K562 (cell line): ENCODE results near the gene ENOX2. TPM values are rescaled to one million over a fixed set of nuclear protein-coding genes. Genes with fewer than 3 reads are reported as not detected.

ENCODE experiments used
- ATAC-seq: fragments of 200-7000 bp; cut with Tn5 transposase; 3 replicates; pipeline ENCODE4 v1.9.1; 2020; ENCODE audit warnings: moderate library complexity
- BruUV-seq: library from RNA; stranded (reverse); fragments of 400-500 nt; replicated peaks from 2 replicates; lab custom pipeline; 2021; lab: Mats Ljungman, UMichigan
- CTCF ChIA-PET: fragments of 300-600 bp; formaldehyde crosslinking; extraction: SDS; loops from one replicate; lab custom pipeline; 2021; ENCODE audit warnings: low intra/inter-chr PET ratio; lab: Yijun Ruan, JAX
- POLR2A ChIA-PET: fragments of 300-600, 350-650 bp; sonication (Branson Sonifier 250); formaldehyde crosslinking; extraction: SDS; loops from one replicate; lab custom pipeline; 2021; ENCODE audit warnings: antibody characterized with exemption, inconsistent platforms; lab: Yijun Ruan, JAX
- DNase-seq, 4 experiments: peaks; one replicate each; pipeline versions ENCODE4 v3.0.0 to v3.0.0-alpha.2; 2011 to 2018; ENCODE audit warnings: low spot score in 3 of 4, mixed read lengths in 3 of 4; ENCODE audit errors: extremely low read depth in 1 of 4
- FAIRE-seq: peaks from 2 replicates; lab custom pipeline; 2011; peaks lifted over from hg19 to GRCh38; lab: Jason Lieb, UNC
- H2AFZ ChIP-seq: 2 replicates; pipeline ENCODE4 v1.6.0; 2011; ENCODE audit warnings: low read depth, low read length, control low read depth, inconsistent platforms
- H3K27ac ChIP-seq: fragments of 200-600 bp; 3 replicates; pipeline ENCODE4 v1.8.0; 2011; ENCODE audit warnings: low read depth, mild to moderate bottlenecking, control low read depth, inconsistent platforms, low read length, moderate library complexity, mixed read lengths; ENCODE audit errors: extremely low read depth
- H3K27me3 ChIP-seq, 2 experiments: fragments of 300-600 bp in 1 of 2; 2 replicates in 1 of 2; 3 replicates in 1 of 2; pipeline versions ENCODE4 v1.6.0 to v1.8.0; 2011; ENCODE audit warnings: inconsistent platforms in 2 of 2, low read length in 2 of 2, mild to moderate bottlenecking in 1 of 2, mixed read lengths in 1 of 2, moderate library complexity in 1 of 2; ENCODE audit not compliant: control insufficient read depth in 2 of 2, insufficient read depth in 2 of 2
- H3K36me3 ChIP-seq: fragments of 300-600 bp; 3 replicates; pipeline ENCODE4 v1.8.0; 2011; ENCODE audit warnings: mild to moderate bottlenecking, low read length, inconsistent platforms; ENCODE audit not compliant: control insufficient read depth, insufficient read depth
- H3K4me1 ChIP-seq, 2 experiments: fragments of 200-600 bp in 1 of 2; replicated peaks in 1 of 2; 2 replicates in 1 of 2; 3 replicates in 1 of 2; pipeline versions ENCODE4 v1.5.1 to v1.8.0; 2011; ENCODE audit warnings: inconsistent platforms in 2 of 2, low read length in 2 of 2, mild to moderate bottlenecking in 1 of 2, mixed read lengths in 1 of 2, moderate library complexity in 1 of 2; ENCODE audit not compliant: control insufficient read depth in 2 of 2, insufficient read depth in 2 of 2
- H3K4me2 ChIP-seq: 2 replicates; pipeline ENCODE4 v1.6.1; 2011; ENCODE audit warnings: low read length, control low read depth, inconsistent platforms, mixed read lengths; ENCODE audit not compliant: insufficient read depth
- H3K4me3 ChIP-seq: fragments of 200-600 bp; sonication (generic), shearing (Covaris generic); 2 replicates; pipeline ENCODE4 v1.5.1; 2016; ENCODE audit warnings: control low read depth, inconsistent platforms
- H3K79me2 ChIP-seq: fragments of 200-600 bp; 3 replicates; pipeline ENCODE4 v1.8.0; 2011; ENCODE audit warnings: low read length, inconsistent platforms; ENCODE audit not compliant: control insufficient read depth, insufficient read depth
- H3K9ac ChIP-seq, 2 experiments: 2 replicates each; pipeline versions ENCODE4 v1.6.0 to v1.6.1; 2011; ENCODE audit warnings: low read depth in 2 of 2, low read length in 2 of 2, control low read depth in 1 of 2, inconsistent platforms in 1 of 2, mild to moderate bottlenecking in 1 of 2, mixed read lengths in 1 of 2; ENCODE audit not compliant: insufficient read depth in 1 of 2
- H3K9me1 ChIP-seq: one replicate; pipeline ENCODE4 v1.6.0; 2011; ENCODE audit warnings: inconsistent platforms, mild to moderate bottlenecking, low read length, moderate library complexity; ENCODE audit not compliant: control insufficient read depth, insufficient read depth
- H3K9me3 ChIP-seq: replicated peaks from 2 replicates; pipeline ENCODE4 v1.5.1; 2011; ENCODE audit warnings: low read depth, low read length, inconsistent platforms; ENCODE audit not compliant: control insufficient read depth, insufficient read depth
- H4K20me1 ChIP-seq: replicated peaks from 2 replicates; pipeline ENCODE4 v1.6.1; 2011; ENCODE audit warnings: low read length, inconsistent platforms, mixed read lengths; ENCODE audit not compliant: control insufficient read depth, insufficient read depth
- ARID2 ChIP-seq: fragments of 450-650 bp; IDR thresholded peaks from 2 replicates; pipeline ENCODE4 v1.6.1; 2017; ENCODE audit warnings: antibody characterized with exemption, mild to moderate bottlenecking
- PHF20 ChIP-seq: fragments of 450-650 bp; IDR thresholded peaks from 2 replicates; pipeline ENCODE4 v1.6.1; 2018; ENCODE audit not compliant: partially characterized antibody
- SMC3 ChIP-seq: conservative IDR thresholded peaks from 2 replicates; pipeline ENCODE4 v1.6.1; 2011; ENCODE audit warnings: low read depth, low read length, improper control_type of control experiment; ENCODE audit not compliant: insufficient read depth
- SRSF7 ChIP-seq: fragments of 200-400 bp; formaldehyde crosslinking; optimal IDR thresholded peaks from 2 replicates; pipeline ENCODE3; 2017; ENCODE audit warnings: mild to moderate bottlenecking, low read depth, low read length
- ZNF224 ChIP-seq: sonication (generic); formaldehyde crosslinking; IDR thresholded peaks from 2 replicates; pipeline ENCODE4 v1.8.0; 2022; ENCODE audit warnings: mild to moderate bottlenecking, missing genetic modification reagents
- WGBS: fragments of 100-300 bp; shearing (Covaris generic); methylation state at CpG from one replicate; pipeline ENCODE4 v1.1.6; 2016; ENCODE audit warnings: low coverage, mixed read lengths; ENCODE audit not compliant: insufficient coverage; ENCODE audit errors: missing lambda C conversion rate; 5-methylcytosine and 5-hydroxymethylcytosine counted together
- in situ Hi-C: fragments of 300-500 bp; cut with MboI; formaldehyde crosslinking; loops from 4 replicates; pipeline ENCODE4 v1.15.0; 2018; ENCODE audit warnings: inconsistent platforms, mixed read lengths
- intact Hi-C: fragments of 100-400 bp; cut with micrococcal nuclease; formaldehyde crosslinking; loops from 2 replicates; pipeline ENCODE4 v1.14.2; 2022
- polyA plus RNA-seq, 8 experiments: library from polyadenylated mRNA; depleted of rRNA in 4 of 8; stranded (reverse) in 5 of 8; unstranded in 3 of 8; fragments of >200 nt; fragmentation: Nextera tagmentation in 2 of 8; fragmentation: Illumina TruSeq in 1 of 8; extraction: Ambion mirVana in 2 of 8; extraction: Trizol in 1 of 8; gene quantifications; 2 replicates each; pipeline versions ENCODE4 v1.2.1 to v1.2.3, GENCODE V29; 2011 to 2014; ENCODE audit warnings: inconsistent platforms in 1 of 8, missing spikeins in 1 of 8
- total RNA-seq, 7 experiments: library from RNA; depleted of rRNA in 6 of 7; stranded (reverse); fragments of >200 nt in 6 of 7; fragmentation: Illumina TruSeq in 2 of 7; extraction: Trizol in 2 of 7; gene quantifications; 2 replicates each; pipeline versions ENCODE4 v1.2.1 to v1.2.3, GENCODE V29; 2011 to 2021; ENCODE audit warnings: low replicate concordance in 1 of 7
- TF ChIP-seq, protein P1 (sequence below): fragments of 250-450 bp; sonication (Bioruptor Pico); IDR thresholded peaks from 2 replicates; pipeline ENCODE4 v1.9.0; 2021; ENCODE audit warnings: mild to moderate bottlenecking, inconsistent platforms
- TF ChIP-seq, protein P2 (sequence below): sonication (generic); formaldehyde crosslinking; IDR thresholded peaks from 2 replicates; pipeline ENCODE4 v1.8.0; 2022; ENCODE audit warnings: mild to moderate bottlenecking, missing genetic modification reagents

Gene ENOX2
- total and polyA plus RNA-seq, 9 of the 15 experiments (the other 6 are each of a cell fraction or from before 2014, with no cell fraction given): 6.1 to 24.0 (median 13.8) TPM

DNA sequence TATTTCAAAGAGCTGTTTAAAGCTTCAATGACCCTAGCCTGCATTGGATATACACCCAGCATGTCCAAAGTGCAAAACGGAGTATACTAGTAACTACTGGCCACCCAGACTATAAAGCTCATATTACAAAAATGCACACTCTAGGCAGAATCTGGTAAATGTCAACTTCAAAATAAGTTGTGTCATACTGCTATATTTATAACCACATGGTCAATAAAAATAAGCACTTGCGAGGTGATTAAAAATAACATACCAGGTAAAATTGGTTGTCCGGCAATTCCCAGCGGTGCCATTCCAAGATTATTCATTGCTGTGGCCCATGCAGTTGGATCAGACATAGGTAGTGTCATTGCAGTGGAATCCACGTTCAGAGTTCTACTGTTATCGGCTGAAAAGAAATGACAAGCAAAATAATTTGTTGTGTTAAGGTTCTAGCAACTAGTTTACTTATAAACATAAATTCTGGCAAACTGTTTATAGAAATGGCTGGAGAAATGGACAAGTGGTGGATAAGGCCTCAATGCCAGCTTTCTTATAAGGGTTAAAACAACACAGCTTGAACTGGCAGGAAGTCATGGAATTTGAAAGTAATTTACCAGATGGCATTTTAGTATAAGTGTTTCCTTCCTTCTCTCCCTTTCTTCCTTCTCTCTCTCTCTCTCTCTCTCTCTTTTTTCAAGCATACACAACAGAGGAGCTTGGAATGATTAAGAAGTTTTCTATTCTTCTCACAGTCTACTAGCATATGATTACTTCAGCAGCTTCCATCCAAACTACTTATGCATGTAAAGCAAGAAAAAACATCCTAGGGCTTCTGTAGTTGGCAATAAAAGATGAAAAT is 199.9 kb downstream of the ENOX2 start:
- Histone ChIP-seq H3K79me2 (no peaks in the 10 kb centered on the region), H3K9ac (no peak overlapping the region), H4K20me1 (no peaks in the 10 kb centered on the region)
- TF ChIP-seq PHF20 (no peak), SRSF7 (no peak), ARID2 (no peak), SMC3 (no peak), ZNF224 (CRISPR knock-in tag) (no peak)
- TF ChIP-seq, protein P1, sequence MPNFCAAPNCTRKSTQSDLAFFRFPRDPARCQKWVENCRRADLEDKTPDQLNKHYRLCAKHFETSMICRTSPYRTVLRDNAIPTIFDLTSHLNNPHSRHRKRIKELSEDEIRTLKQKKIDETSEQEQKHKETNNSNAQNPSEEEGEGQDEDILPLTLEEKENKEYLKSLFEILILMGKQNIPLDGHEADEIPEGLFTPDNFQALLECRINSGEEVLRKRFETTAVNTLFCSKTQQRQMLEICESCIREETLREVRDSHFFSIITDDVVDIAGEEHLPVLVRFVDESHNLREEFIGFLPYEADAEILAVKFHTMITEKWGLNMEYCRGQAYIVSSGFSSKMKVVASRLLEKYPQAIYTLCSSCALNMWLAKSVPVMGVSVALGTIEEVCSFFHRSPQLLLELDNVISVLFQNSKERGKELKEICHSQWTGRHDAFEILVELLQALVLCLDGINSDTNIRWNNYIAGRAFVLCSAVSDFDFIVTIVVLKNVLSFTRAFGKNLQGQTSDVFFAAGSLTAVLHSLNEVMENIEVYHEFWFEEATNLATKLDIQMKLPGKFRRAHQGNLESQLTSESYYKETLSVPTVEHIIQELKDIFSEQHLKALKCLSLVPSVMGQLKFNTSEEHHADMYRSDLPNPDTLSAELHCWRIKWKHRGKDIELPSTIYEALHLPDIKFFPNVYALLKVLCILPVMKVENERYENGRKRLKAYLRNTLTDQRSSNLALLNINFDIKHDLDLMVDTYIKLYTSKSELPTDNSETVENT (CRISPR knock-in tag): no peak
- TF ChIP-seq, protein P2, sequence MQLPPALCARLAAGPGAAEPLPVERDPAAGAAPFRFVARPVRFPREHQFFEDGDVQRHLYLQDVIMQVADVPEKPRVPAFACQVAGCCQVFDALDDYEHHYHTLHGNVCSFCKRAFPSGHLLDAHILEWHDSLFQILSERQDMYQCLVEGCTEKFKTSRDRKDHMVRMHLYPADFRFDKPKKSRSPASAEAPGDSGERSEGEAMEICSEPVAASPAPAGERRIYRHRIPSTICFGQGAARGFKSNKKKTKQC: no peak
- TF ChIP-seq, all 486 proteins: peak for 0
- Histone ChIP-seq H3K4me1 (peaks cover 2 to 26% of the 10 kb centered on the region in 2 experiments; a peak in 4 of 5 replicates), H2AFZ (no peak overlapping the region), H3K36me3 (no peaks in the 10 kb centered on the region), H3K9me3 (no peaks in the 10 kb centered on the region), H3K27ac (no peak overlapping the region), H3K4me2 (no peak overlapping the region), H3K4me3 (no peak overlapping the region), H3K9me1 (no peaks in the 10 kb centered on the region), H3K27me3 (no peaks in the 10 kb centered on the region)
- intact Hi-C loops: no loop called here
- DNase-seq (no peak), ATAC-seq (no peak), FAIRE-seq (no peak)
- BruUV-seq: no TSS peak
- in situ Hi-C loops: no loop called here
- 82% methylated on average over 6 of the region's 6 CpGs for WGBS
- ChIA-PET POLR2A (interaction anchor here (1.0 kb wide), 1 partner anchor 15 kb away, joined by 4 read pairs; no protein-coding TSS in a partner anchor), CTCF (no interaction called here)
